Activated CD8-positive, alpha-beta memory T cell treated with anti-CD3 and anti-CD28 coated beads for 36 hours (primary cell): ENCODE measurements around the gene FAM221B. TPM values are rescaled to one million over a fixed set of nuclear protein-coding genes. Genes with fewer than 3 reads are reported as not detected.

Experiments used
- CTCF ChIA-PET: fragments of 350-600 bp; sonication (Branson Sonifier 250); formaldehyde crosslinking; loops from one replicate; lab custom pipeline; 2021; ENCODE audit warnings: antibody characterized with exemption; lab: Charles Lee
- POLR2A ChIA-PET: fragments of 350-600 bp; sonication (Branson Sonifier 250); formaldehyde crosslinking; loops from one replicate; lab custom pipeline; 2021; ENCODE audit warnings: antibody characterized with exemption; lab: Charles Lee
- total RNA-seq, 2 experiments: library from RNA; stranded (reverse); gene quantifications; one replicate each; pipeline ENCODE4 v1.2.3, GENCODE V29; 2021

The FAM221B gene
- total RNA-seq, 2 experiments from 2014 or later = not detected

DNA sequence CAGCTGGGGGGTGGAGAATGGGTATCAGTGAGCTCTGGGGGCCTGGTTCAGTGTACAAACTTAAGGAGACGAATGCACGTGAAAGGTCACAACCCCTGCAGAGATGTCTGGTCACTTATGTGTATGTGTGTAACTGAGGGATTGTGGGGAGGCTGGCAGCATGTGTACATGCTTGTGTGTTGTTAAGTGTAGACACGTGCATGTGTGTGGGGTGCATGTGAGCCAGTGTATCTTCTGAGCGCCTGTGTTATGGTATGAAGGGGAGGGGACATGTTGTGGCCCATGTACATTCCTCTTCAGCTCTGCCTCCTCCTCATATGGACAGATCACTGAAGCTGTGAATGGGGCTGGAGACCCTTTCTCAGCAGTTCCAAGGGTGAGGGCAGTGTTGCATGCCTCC lies 2.5 kb upstream of the FAM221B start:
- CTCF ChIA-PET = interaction anchor here (1.5 kb wide), 1 partner anchor 14 kb away, joined by 3 read pairs; no protein-coding TSS in a partner anchor
- POLR2A ChIA-PET = no interaction called here

DNA sequence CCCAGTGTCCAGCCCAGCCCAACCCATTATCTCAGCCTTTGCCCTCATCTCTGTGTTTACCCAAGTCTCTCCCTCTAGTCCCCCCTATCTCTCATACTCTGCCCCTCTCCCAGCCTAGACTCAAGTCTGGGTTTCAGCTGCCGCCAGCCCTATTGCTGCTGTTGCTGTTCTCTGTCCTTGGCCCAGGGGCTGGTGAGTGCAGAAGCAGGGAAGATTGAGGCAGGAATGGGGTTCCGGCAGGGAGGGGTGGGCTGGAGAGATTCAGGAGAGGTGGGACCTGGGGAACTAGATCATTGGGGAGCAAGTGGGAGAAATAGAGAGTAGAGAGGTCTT lies 1.2 kb upstream of the FAM221B start:
- ChIA-PET POLR2A (no interaction called here), CTCF (no interaction called here)

DNA sequence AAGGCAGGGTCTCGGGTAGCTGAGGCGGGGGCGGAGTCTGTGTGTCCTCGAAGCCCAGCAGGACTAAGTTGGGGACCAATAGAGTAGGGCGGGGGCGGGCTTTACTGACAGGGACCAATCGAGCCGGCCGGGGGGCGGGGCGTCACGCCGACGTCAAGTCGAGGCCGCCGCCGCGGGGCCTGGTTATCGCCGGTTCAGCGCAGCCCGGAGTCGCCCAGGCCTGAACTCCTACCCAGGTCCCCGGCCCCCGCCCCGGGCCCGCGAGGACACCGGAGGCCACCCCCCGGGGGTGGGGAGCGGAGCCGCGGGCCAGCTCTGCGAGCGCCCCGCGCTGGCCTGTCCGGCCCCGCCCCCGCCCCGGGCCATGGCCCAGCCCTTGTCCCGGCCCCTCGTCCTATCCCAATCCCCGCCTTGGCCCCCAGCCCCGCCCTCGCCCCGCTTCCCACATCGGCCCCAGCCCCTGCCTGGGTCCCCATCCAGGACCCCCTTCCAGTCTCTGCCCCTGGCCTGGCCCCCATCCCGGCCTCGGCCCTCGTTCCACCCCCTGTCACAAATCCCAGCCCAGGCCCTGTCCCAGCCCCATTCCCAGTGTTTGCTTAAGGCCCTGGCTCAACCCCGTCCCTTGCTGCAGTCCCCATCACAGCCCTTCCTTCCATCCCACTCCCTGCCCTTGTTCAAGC lies 692 bp upstream of the FAM221B start, which contains the start of gene TMEM8B:
TSS of gene TMEM8B (plus strand) at position 145 of the 680 bp plus-strand sequence. CDS start at position 365, 220 bp downstream.
- POLR2A ChIA-PET = interaction anchor here (0.6 to 0.7 kb wide), 4 partner anchors 17 to 117 kb away, joined by 3 to 6 read pairs (median 3); partner anchors contain the start of gene SPAG8
- CTCF ChIA-PET = interaction anchor here (1.4 kb wide), 1 partner anchor 39 kb away, joined by 3 read pairs; no protein-coding TSS in a partner anchor

DNA sequence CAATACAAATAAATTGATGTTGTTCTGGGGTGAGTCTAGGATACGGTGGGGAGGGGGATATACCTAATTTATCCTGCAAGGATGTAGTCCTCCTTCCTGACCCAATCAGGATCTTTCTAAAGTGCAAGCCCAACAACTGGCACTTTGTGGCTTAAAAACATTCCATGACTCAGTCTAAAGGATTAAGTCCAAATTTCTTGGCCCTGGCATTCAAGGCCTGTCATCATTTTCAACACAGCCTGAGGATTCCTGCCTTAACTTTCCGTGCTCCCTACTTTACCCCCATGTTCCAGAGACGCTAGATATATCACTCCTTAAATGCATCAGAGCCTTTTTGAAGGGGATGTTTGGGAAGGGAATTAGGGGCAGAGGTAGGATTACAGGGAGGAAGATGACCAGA lies 1.0 kb downstream of the FAM221B start:
- ChIA-PET POLR2A (no interaction called here), CTCF (interaction anchor here (1.6 to 1.8 kb wide), 2 partner anchors 55 to 71 kb away, joined by 7 read pairs; no protein-coding TSS in a partner anchor)

DNA sequence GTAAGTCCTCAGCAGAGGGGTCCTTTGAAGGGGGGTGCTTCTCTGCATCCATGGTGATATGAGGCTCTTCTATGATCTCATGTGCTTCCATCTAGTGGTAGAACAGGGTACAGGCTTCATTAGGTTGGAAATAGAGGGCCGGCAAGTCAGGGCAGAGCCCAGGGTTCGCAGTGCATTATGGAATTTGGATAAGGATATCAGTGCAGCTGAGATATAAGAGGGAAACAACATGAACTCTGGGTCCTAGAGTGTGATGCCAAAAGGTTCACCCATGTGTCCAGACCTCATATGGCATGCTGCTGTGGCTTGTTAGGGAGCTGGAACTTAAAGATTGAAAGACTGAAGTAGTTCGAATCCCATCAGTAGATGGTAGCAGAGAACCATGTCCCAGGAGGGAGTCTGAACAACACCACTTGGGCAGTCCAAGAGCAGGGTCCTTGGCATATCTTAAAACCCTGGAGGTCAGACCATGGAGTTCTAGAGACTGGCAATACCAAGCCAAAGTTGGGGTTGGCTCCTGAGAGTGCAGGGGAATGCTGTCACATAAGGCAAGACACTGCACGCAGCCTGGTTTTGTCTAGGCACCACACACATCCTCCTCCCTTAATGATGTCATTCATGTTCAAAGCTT lies 2.3 kb downstream of the FAM221B start:
- ChIA-PET CTCF (interaction anchor here (0.7 to 2.8 kb wide), 11 partner anchors 10 to 70 kb away, joined by 3 to 14 read pairs (median 4); partner anchors contain the start of gene SPAG8), POLR2A (no interaction called here)

DNA sequence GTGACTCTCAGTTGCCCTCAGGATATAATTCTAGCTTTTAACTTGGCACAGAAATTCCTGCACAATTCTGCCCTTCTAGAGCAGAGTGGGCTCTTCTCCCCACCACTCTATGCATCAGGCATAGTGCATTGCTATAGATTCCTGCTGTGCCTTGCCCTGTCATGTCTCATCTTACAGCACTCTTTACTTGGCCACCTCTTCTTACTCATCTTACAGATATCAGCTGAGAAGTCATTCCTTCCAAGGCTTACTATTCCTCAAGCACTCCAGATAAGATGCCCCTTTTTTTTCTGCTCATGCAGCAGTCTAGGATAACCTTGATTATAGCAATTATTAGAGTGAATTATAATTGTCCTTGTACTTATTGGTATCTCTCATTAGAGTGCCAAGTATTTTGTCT lies 5.6 kb downstream of the FAM221B start:
- ChIA-PET CTCF (interaction anchor here (1.8 kb wide), 1 partner anchor 12 kb away, joined by 5 read pairs; no protein-coding TSS in a partner anchor), POLR2A (no interaction called here)

DNA sequence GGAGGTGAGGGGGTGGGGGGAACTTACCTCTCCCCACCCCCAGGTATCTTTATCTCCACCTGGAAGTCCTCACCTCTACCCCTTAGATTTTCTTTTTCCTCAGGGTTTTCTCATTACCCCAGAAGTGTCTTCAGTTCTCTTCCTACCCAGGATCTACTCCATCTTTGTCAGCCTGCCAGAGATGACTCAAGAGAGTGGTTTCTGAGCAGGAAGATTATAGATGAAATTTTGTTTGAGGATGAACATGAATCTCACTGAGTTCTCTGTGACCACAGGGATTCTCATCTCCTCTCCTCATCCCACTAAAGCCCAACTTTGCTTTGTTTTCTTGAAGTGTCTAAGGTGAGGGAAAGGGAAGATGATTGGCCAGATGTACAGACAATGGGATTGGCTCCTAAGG lies 8.5 kb downstream of the FAM221B start:
- CTCF ChIA-PET = no interaction called here
- POLR2A ChIA-PET = no interaction called here

DNA sequence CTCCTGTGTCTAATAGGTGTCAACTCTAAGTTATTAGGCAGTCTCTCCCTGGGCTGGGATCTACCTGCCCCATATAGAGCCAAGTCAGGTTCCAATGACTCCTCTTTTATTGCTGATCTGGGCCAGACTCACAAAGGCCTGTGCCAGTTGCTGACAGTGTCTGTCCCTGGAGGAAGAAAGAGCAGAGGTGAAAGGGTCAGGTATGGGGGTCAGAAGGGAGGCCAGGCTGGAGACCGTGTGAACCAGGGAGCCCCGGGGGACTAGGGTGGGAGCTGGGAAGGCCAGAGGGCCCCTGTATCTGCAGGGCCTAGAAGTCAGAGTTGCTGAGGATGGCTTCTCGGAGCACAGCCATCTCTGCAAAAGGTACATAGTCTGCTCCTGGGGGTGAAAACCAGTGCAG lies 10.2 kb downstream of the FAM221B start:
- ChIA-PET POLR2A (no interaction called here), CTCF (interaction anchor here (1.0 kb wide), 1 partner anchor 62 kb away, joined by 3 read pairs; no protein-coding TSS in a partner anchor)

DNA sequence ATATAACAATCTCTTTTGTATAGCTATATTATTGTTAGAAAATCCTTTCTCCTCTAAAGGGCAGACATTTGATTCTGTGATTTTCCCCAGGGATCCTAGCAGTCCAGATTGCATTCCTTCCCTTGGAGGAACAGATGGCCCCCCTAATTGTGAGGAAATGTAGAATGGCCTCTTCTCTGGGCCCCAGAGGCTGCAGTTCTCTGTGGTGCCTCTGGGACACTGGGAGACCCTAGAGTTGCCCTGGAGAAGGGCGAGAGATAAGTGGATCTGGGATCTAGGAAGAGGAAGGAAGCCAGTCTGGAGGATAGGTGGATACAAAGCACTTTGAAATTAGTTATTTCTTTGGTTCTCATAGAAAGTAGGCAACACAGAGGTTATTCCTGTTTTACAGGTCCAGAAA lies 11.8 kb downstream of the FAM221B start:
- POLR2A ChIA-PET = no interaction called here
- CTCF ChIA-PET = no interaction called here

DNA sequence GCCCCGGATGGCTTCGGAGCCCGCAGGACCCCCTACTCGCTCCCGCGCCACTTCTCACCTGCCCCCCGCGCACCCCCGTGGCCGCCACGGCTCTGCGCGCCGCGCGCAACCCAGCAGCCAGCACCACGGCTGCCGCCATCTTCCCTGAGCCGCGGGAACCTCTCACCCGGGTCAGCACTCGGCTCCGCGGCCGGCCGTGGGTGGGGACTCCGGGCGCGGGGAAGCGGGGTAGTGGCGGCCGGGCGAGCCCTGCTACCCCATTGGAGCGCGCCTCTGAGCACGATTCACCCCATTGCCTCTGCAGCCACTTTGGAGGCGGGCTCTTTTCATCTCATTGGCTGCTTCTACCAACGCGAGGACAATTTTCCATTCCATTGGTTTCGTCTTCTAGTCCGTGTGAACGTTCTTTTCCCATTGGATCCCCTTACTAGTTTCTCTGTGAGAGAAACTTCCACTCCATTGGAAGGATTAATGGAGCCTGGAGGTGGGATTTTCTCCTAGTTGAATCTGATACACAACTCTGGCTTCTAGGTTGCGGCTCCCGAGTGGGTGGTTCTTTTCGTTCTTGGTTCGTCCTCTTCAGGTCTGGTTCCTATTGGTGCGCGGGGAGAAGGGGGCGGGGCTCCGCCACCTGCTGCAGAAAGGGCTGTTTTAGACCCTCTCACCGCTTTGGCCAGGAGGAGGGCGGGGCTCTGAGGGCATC lies 13.5 kb downstream of the FAM221B start, which contains the start of gene HINT2:
TSS of gene HINT2 (minus strand) at position 202 of the 703 bp plus-strand sequence. CDS start at position 139, 63 bp downstream.
- POLR2A ChIA-PET = interaction anchor here (0.7 to 1.1 kb wide), 3 partner anchors 16 to 157 kb away, joined by 3 to 4 read pairs (median 3); partner anchors contain the start of genes CCDC107 and RMRP
- CTCF ChIA-PET = no interaction called here

DNA sequence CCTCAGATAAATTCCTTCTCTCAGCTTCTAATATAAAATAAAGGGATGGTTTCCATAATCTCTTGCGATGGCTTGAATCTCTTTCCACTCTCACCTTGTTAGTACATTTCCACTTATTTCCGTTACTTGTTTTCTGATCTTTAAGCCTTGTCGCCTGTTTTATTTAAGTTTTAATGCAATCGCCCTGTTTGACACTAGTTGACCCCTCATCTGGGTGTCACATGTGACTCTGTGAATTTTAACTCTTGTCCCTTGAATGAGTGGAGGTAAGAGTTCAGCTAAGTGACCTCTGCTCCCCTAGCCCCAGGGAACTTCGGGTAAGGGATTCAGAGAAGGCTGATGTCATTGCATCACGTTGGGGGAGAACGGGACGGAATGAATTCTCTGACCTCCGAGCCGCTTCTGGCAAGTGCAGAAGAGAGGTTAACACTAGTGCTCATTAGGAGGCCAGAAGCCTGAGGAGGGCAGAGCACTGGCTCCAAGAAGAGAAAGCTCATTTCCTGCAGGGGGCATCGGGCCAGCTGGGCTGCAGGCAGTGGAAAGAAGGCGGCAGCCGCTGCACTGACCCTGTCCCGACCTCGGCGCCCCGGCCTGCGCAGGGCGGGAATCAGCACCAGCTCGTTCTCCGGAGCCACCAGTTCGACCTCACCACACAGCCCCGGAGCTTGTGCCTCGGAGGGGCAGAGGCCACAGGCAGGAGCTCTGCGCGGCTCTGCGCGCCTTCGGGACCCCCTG lies 14.3 kb downstream of the FAM221B start:
- POLR2A ChIA-PET = interaction anchor here (0.5 to 1.1 kb wide), 4 partner anchors 16 to 164 kb away, joined by 3 to 6 read pairs (median 4); partner anchors contain the start of genes CCDC107 and RMRP
- CTCF ChIA-PET = interaction anchor here (2.7 kb wide), 1 partner anchor 11 kb away, joined by 8 read pairs; no protein-coding TSS in a partner anchor

DNA sequence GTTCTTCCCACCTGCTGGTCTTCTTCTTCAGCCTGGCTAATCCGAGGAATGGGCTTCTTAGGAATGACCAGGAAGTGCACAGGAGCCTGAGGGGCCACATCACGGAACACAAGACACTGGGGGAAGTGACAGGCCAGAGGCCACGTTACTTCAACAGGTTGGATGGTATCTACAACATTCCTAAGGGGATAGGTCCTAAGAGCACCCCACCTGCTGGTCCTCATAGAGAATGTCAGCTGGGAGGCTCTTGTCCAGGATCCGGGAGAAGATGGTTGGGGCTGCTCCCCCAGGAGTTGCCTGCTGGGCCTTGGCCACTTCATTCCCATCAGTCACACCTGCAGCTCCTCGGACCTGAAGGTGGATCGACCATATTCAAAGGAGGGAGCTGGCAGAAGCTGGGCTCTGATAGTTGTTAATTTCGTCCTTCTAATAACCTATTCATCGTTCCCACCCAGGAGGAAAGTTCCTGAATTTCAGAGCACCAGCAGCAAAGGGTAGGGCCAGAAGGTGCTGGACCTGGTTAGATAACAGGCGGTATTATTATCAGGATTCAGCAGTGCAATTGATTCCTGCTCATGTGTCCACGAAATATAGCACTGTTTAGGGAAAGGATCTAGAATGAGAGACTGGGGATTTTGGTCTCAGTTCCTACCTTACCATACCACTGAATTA lies 15.0 kb downstream of the FAM221B start:
- POLR2A ChIA-PET = interaction anchor here (1.1 kb wide), 1 partner anchor 15 kb away, joined by 3 read pairs; no protein-coding TSS in a partner anchor
- CTCF ChIA-PET = interaction anchor here (2.7 kb wide), 1 partner anchor 11 kb away, joined by 8 read pairs; no protein-coding TSS in a partner anchor

DNA sequence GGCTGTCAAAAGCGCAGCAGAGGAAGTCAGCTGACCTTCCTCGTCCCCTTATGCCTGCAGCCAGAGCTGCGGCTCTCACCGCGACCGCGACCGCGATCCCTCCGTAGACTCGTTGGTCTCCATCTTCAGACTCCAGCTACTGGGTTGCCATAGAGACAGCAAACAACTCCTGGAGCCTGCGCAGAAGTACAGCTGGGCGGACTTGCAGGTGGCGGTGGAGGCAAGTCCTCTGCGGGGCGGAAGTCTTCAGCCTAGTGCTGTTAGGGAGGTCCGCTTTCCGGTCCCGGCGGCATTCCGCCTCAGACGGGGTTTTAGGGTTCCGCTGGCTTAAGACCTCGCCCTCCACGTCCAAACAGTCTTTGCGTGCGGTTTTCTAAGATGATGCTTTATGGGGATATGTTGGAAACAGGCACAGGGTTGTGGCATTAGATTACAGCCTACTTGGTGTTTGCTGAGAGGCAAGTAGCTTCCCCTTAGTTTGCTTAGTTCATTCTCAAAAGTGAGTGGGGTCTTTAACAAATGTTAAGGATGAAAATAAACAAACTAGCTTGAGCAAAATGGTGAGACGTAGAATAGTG lies 16.4 kb downstream of the FAM221B start, which contains the start of gene SPAG8:
TSS of gene SPAG8 (minus strand) at position 238 of the 578 bp plus-strand sequence. CDS start at position 123, 115 bp downstream.
- POLR2A ChIA-PET = interaction anchor here (0.6 to 1.1 kb wide), 2 partner anchors 17 to 823 kb away, joined by 3 read pairs; partner anchors contain the start of genes DNAJB5 and TMEM8B
- CTCF ChIA-PET = interaction anchor here (1.2 to 2.7 kb wide), 11 partner anchors 9 to 86 kb away, joined by 3 to 8 read pairs (median 4); partner anchors contain the start of gene TLN1

DNA sequence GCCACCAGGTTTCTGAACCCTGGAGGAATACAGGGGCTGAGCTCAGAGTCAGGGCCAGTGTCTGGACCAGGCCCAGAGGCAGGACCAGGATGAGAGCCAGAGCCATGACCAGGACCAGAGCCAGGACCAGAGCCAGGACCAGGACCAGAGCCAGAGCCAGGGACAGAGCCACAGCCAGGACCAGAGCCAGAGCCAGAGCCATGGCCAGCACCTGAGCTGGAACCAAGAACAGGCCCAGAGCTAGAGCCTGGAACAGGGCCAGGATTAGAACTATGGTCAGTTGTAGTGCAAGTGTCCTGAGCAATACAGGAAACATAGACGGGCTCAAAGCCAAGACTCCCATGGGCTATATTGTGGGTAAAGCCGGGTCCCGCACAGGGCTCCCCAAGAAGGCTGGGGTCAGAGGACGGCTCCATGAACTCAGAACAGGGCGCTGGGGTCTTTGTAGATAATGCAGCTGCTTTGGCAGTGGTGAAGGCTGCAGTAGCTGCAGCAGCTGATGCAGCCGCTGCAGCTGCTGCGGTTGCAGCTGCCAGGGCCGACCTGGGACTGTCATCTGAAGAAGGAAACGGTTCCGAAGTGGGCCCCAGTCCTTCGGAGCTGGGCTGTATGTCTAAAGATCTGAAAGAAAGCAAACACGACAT lies 17.0 kb downstream of the FAM221B start:
- ChIA-PET CTCF (interaction anchor here (0.9 to 2.7 kb wide), 12 partner anchors 9 to 85 kb away, joined by 3 to 8 read pairs (median 4); partner anchors contain the start of gene TLN1), POLR2A (interaction anchor here (0.6 to 1.1 kb wide), 3 partner anchors 18 to 822 kb away, joined by 3 to 4 read pairs (median 3); partner anchors contain the start of genes DNAJB5 and TMEM8B)

DNA sequence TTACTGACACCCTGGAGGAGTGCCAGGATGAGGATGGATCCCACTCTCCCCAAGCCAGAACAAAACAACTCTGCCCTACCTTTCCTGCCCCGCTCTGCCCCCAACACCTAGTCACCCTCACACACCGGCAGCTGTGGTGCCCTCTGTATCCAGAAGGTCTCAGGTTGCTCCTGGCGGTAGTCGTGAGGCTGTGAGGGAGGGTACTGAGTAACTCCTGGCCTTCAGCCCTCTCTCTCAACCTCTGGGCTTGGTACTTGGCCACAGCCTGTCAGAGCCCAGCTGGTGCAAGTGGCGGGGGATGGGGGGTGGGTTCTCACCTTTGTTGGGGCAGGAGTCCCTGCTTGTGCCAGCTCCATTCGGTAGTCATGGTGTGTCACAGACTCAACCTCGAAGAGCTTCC lies 18.4 kb downstream of the FAM221B start:
- POLR2A ChIA-PET = no interaction called here
- CTCF ChIA-PET = interaction anchor here (1.3 kb wide), 1 partner anchor 20 kb away, joined by 3 read pairs; no protein-coding TSS in a partner anchor

DNA sequence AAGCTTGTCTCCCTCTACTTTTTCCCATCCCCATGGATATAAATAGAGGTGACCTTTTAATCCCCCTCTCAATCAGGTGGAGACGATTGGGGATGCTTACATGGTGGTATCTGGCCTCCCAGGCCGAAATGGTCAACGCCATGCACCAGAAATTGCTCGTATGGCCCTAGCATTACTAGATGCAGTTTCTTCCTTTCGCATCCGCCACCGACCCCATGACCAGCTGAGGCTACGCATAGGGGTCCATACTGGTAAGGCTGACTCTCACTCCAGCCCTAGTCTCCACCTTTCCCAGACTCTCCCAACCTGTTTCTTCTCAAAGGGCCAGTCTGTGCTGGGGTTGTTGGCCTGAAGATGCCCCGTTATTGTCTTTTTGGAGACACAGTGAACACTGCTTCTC lies 20.1 kb downstream of the FAM221B start:
- ChIA-PET CTCF (interaction anchor here (1.0 to 1.1 kb wide), 2 partner anchors 18 to 74 kb away, joined by 3 read pairs; no protein-coding TSS in a partner anchor), POLR2A (no interaction called here)
